Nephron (organoid): ENCODE measurements around the gene CPLX4.

ENCODE experiments used
- H3K27ac Mint-ChIP-seq, 3 experiments: 2 replicates each; pipeline ENCODE4 v1.8.0; 2020; ENCODE audit warnings: mixed read lengths in 3 of 3, mild to moderate bottlenecking in 2 of 3, moderate library complexity in 1 of 3
- H3K27me3 Mint-ChIP-seq: 2 replicates; pipeline ENCODE4 v1.8.0; 2021; ENCODE audit warnings: low read depth, mild to moderate bottlenecking, moderate library complexity, mixed read lengths
- H3K36me3 Mint-ChIP-seq: 2 replicates; pipeline ENCODE4 v1.8.0; 2020; ENCODE audit warnings: low read depth, mixed read lengths
- H3K4me1 Mint-ChIP-seq: 2 replicates; pipeline ENCODE4 v1.8.0; 2020; ENCODE audit warnings: mixed read lengths
- H3K4me3 Mint-ChIP-seq, 3 experiments: 2 replicates each; pipeline ENCODE4 v1.8.0; 2020; ENCODE audit warnings: mild to moderate bottlenecking in 3 of 3, mixed read lengths in 3 of 3, moderate library complexity in 2 of 3
- H3K9me3 Mint-ChIP-seq: 2 replicates; pipeline ENCODE4 v1.8.0; 2020; ENCODE audit warnings: mixed read lengths
- TF ChIP-seq, protein P1 (sequence below), 3 experiments: fragments of 200-600 bp; sonication (generic); IDR thresholded peaks; one replicate each; pipeline ENCODE4 v1.5.0; 2021; ENCODE audit warnings: antibody characterized with exemption in 3 of 3; ENCODE audit not compliant: unreplicated experiment in 3 of 3

The CPLX4 gene, protein sequence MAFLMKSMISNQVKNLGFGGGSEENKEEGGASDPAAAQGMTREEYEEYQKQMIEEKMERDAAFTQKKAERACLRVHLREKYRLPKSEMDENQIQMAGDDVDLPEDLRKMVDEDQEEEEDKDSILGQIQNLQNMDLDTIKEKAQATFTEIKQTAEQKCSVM

DNA sequence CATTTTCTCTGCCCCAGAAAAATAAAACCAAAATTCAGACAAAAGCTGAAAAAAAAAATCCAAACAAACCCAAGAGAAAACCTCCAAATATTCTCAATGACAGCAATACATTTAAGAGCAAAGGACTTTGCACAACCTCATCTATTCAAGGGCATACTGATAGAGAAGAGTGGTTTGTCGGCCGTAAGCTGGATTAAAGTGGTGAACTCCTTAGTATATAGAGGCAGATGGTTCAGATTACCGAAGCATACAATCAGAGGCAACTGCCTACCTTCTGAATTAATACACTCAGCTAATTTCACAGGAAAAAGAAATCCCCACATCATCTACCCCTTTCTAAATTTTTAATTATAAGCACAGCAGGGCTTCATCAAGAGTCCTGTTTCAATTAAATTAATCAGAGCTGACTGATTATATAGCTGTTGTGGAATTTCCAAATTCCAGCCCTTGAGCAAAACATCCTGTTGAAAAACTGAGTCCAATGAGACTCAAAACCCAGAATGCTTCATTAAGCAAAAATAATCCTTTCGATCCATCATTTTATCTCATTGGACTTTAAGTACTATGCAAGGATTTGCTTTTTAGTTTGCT lies at the start of gene CPLX4:
TSS of gene CPLX4 (minus strand) at position 190 of the 591 bp plus-strand sequence. CDS start at position 3, 187 bp downstream.
- no peak within 1 kb of the TSS for H3K27ac Mint-ChIP-seq

DNA sequence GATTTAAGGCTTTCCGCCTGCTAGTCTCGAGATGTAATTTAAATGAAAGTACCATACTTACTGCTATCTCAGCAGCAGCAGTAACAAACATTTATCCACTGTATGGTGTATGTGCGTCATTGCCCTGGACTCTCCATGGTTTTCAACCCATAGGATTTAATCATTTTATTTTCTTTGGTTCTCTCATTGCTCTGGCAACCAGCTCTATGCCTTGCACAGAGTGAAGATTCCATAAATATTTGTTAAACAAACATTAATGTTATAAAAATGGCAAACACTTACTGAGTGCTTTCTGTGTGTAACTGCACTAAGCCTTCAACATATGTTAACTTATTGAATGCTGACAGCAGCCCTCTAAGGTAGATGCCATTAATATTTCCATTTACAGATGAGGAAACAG lies 41.9 kb upstream of the CPLX4 start:
- Mint-ChIP-seq H3K36me3 (peaks cover 2% of the 10 kb centered on the region), H3K27ac (no peak overlapping the region), H3K4me3 (peak overlapping the region; percentile 58 to 83 (median 79)), H3K27me3 (peaks cover 4% of the 10 kb centered on the region), H3K4me1 (peaks cover 21% of the 10 kb centered on the region), H3K9me3 (no peaks in the 10 kb centered on the region)
- TF ChIP-seq, protein P1, sequence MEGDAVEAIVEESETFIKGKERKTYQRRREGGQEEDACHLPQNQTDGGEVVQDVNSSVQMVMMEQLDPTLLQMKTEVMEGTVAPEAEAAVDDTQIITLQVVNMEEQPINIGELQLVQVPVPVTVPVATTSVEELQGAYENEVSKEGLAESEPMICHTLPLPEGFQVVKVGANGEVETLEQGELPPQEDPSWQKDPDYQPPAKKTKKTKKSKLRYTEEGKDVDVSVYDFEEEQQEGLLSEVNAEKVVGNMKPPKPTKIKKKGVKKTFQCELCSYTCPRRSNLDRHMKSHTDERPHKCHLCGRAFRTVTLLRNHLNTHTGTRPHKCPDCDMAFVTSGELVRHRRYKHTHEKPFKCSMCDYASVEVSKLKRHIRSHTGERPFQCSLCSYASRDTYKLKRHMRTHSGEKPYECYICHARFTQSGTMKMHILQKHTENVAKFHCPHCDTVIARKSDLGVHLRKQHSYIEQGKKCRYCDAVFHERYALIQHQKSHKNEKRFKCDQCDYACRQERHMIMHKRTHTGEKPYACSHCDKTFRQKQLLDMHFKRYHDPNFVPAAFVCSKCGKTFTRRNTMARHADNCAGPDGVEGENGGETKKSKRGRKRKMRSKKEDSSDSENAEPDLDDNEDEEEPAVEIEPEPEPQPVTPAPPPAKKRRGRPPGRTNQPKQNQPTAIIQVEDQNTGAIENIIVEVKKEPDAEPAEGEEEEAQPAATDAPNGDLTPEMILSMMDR (IDR thresholded peaks at IDR 0.05; ENCODE audit: unreplicated experiment in 3 of 3): no peak

More for the DNA sequence above, at the start of gene CPLX4:
- H3K4me1 Mint-ChIP-seq: no peaks in the 10 kb centered on the region
- H3K9me3 Mint-ChIP-seq: no peaks in the 10 kb centered on the region
- TF ChIP-seq, protein P1 (IDR thresholded peaks at IDR 0.05; ENCODE audit: unreplicated experiment in 3 of 3): no peak
- H3K36me3 Mint-ChIP-seq: no peaks in the 10 kb centered on the region
- peaks cover 3% of the 10 kb centered on the region for H3K27me3 Mint-ChIP-seq
- H3K4me3 Mint-ChIP-seq: no peak within 1 kb of the TSS

DNA sequence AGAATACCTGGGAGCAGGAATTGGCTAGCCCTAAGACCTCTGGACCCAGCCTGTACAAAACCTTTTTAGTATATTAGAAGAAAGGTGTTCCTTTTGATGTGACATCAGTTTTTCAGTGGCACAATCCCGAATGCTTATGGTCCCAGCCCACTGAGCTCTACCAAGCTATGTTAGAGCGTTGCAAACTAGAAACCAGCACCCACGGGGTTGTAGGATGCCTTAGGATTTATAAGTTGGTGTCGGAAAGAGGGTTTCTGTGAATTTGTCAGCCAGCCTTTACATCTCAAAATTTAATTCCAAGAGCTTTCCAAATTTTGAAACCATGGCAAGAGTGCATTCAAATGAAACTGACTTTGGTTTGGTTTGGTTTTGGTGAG lies 41.1 kb upstream of the CPLX4 start:
- peaks cover 21% of the 10 kb centered on the region for H3K4me1 Mint-ChIP-seq
- peak overlapping the region; percentile 79 to 94 (median 83) for H3K4me3 Mint-ChIP-seq
- no peaks in the 10 kb centered on the region for H3K9me3 Mint-ChIP-seq
- peaks cover 9% of the 10 kb centered on the region for H3K36me3 Mint-ChIP-seq
- no peak overlapping the region for H3K27ac Mint-ChIP-seq
- TF ChIP-seq, protein P1 (IDR thresholded peaks at IDR 0.05; ENCODE audit: unreplicated experiment in 3 of 3): no peak
- peaks cover 4% of the 10 kb centered on the region for H3K27me3 Mint-ChIP-seq

DNA sequence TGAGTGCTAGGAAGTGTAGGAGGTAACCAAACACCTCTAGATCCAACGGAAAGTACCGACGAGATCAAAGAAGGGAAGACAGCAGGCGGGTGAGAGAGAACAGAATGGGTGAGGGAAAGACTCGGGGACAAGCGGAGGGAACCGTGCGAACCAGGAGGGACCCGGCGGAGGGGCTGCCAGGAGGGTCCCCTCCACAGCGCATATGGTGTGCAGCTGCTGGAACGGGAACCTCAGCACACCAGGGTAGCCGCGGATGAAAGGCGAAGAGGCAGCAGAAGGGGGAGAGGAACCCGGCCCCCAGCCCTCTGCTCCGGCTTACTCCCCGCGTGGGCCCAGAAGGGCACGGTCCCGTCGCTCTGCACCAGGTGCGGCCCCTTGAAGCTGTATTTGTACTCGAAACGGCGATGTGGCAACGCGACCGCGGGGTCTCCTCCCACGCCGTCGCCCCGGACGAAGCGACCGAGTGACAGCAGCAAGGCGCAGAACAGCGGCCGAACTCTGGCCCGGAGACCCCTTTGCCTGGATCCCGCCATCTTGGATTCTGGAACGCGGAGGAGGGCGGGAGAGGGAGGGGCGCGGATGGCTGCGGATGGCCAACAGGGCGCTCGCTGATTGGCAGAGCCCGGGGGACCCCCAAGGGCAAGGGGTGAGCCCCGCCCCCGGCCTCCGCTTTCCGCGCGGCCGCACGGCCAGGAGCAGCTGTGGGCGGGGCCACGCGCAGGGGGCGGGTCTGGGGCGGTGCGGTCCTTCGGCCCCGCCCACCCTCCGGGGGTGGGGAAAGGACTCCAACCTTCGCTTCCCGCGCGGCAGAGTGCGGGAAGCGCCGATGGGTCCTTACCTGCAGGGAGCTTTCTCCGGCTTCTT lies 40.5 kb upstream of the CPLX4 start, which contains the start of gene LMAN1:
TSS of gene LMAN1 (minus strand) at position 554 of the 864 bp plus-strand sequence. CDS start at position 533, 21 bp downstream.
- TF ChIP-seq, protein P1 (IDR thresholded peaks at IDR 0.05; ENCODE audit: unreplicated experiment in 3 of 3): no peak
- Mint-ChIP-seq H3K27me3 (peaks cover under 1% of the 10 kb centered on the region), H3K4me3 (peak within 1 kb of the TSS; percentile 94 to 100 (median 98)), H3K4me1 (peaks cover 21% of the 10 kb centered on the region), H3K9me3 (no peaks in the 10 kb centered on the region), H3K36me3 (peaks cover 11% of the 10 kb centered on the region), H3K27ac (peak within 1 kb of the TSS; percentile 93 to 97 (median 97))

DNA sequence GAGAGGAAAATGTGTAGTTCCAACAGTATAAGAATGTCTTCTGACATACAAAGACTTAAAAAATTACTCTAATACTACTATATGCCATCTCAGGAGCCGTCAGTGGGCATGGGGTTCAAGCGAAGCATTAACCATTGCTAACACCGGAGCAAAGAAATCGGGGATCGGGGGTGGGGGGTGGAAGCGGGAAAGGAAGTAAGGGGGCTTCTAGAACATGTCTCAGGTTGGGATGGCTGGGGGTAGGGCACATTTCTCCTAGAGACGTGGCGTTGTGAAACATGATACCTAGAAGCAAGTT lies 39.9 kb upstream of the CPLX4 start:
- Mint-ChIP-seq H3K27ac (peak overlapping the region; percentile 93 to 97 (median 97)), H3K9me3 (no peaks in the 10 kb centered on the region), H3K27me3 (no peaks in the 10 kb centered on the region), H3K4me3 (peak overlapping the region; percentile 94 to 100 (median 98)), H3K4me1 (peaks cover 22% of the 10 kb centered on the region), H3K36me3 (peaks cover 13% of the 10 kb centered on the region)
- TF ChIP-seq, protein P1 (IDR thresholded peaks at IDR 0.05; ENCODE audit: unreplicated experiment in 3 of 3): no peak
